ENCODE data around the gene AGTPBP1.
"Not testable (repeated sequence)": the region's sequence is repeated elsewhere in the genome, so short reads cannot be mapped to it uniquely, and the experiment has no call there.

Gene AGTPBP1, protein sequence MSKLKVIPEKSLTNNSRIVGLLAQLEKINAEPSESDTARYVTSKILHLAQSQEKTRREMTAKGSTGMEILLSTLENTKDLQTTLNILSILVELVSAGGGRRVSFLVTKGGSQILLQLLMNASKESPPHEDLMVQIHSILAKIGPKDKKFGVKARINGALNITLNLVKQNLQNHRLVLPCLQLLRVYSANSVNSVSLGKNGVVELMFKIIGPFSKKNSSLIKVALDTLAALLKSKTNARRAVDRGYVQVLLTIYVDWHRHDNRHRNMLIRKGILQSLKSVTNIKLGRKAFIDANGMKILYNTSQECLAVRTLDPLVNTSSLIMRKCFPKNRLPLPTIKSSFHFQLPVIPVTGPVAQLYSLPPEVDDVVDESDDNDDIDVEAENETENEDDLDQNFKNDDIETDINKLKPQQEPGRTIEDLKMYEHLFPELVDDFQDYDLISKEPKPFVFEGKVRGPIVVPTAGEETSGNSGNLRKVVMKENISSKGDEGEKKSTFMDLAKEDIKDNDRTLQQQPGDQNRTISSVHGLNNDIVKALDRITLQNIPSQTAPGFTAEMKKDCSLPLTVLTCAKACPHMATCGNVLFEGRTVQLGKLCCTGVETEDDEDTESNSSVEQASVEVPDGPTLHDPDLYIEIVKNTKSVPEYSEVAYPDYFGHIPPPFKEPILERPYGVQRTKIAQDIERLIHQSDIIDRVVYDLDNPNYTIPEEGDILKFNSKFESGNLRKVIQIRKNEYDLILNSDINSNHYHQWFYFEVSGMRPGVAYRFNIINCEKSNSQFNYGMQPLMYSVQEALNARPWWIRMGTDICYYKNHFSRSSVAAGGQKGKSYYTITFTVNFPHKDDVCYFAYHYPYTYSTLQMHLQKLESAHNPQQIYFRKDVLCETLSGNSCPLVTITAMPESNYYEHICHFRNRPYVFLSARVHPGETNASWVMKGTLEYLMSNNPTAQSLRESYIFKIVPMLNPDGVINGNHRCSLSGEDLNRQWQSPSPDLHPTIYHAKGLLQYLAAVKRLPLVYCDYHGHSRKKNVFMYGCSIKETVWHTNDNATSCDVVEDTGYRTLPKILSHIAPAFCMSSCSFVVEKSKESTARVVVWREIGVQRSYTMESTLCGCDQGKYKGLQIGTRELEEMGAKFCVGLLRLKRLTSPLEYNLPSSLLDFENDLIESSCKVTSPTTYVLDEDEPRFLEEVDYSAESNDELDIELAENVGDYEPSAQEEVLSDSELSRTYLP

DNA sequence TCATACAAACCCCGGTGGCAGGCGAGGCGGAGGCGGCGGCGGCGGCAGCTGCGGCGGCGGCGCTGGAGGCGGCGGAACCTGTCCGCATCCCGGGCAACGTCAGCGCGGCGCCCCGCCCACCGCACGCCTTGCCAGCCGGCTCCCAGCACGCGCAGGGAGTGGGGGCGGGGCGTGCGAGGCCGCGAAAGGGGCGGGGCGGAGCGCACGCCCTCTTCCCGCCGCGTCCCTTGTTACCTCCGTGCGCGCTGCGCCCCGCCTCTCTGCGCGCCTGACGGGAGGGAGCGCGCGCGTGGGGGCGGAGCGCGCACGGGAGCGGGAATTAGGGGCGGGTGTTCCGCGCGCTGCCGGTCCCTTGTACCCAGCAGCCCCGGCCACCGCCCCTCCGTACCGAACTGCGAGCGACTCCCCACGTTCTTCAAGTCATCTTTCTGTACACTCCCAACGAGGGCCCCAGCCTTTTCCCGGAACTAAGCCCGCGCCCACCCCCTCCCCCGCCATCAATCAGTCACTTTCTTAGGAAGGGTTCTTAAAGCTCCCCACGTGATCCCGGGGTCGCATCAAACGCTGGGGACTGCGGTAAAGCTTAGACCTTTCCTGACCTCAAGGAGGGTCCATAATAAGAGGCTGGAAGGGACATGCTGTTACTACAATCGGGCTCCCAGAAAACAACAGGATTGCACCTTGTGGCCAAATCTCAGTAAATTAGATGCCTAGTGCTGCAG, at the start of gene AGTPBP1:
Gene AGTPBP1 (minus strand): TSS at position 80 of the 722 bp plus-strand sequence. CDS start 29,421 bp downstream, outside the sequence.
- peak; percentile 96 to 97 for DNase-seq

DNA sequence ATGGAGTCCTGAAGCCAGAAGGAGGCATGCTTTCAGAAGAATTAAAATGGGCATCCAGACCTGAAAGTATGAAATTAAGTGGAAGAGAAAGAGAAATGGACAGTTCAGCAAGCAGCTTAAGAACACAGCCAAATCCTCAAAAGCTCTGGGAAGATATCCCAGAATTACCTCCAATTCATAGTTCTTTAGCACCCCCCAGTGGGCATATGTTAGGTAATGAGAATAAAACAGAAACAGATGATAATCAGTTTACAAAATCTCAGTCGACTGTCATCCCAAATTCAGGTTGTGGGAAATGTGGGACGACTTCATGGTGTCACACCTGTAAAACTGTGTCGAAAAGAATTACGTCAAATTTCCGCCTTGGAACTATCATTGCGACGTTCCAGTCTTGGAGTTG, 44.4 kb upstream of the AGTPBP1 start:
- not testable (repeated sequence) for DNase-seq

DNA sequence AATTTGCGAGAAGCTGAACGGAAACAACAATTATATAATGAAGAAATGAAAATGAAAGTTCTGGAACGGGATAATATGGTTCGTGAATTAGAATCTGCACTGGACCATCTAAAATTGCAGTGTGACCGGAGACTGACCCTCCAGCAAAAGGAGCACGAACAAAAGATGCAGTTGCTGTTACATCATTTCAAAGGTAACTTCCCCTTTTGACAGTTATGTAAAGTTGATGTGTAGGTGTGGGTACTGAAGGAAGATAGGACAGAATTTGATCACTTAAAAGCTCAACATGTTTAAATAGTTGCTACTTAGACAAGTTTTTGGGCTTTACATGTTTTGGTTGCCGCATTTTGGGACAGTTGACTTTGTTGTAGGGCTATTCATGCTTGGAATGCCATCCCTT, 32.1 kb upstream of the AGTPBP1 start:
- DNase-seq = not testable (repeated sequence)

DNA sequence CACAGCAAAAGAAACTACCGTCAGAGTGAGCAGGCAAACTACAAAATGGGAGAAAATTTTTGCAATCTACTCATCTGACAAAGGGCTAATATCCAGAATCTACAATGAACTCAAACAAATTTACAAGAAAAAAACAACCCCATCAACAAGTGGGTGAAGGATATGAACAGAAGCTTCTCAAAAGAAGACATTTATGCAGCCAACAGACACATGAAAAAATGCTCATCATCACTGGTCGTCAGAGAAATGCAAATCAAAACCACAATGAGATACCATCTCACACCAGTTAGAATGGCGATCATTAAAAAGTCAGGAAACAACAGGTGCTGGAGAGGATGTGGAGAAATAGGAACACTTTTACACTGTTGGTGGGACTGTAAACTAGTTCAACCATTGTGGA, 20.0 kb upstream of the AGTPBP1 start:
- not testable (repeated sequence) for DNase-seq

DNA sequence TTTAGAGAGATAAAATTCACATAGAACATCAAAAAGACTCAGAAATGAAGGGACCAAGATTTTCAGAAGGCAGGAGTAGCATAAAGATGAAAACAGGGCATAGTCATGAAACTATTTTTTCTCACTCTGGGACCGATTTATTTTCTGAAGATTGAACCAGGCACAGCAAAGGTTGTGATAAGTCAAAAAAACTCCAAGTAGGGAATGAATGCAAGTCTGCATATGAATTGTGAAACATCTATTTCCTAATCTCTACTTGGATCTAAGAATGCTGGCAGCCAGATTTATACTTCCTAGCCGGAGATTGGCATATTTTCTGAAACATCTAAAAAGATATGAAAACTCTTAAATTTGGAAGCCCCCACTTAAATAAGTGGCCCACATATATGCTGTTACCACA, 16.0 kb upstream of the AGTPBP1 start:
- DNase-seq = not testable (repeated sequence)

DNA sequence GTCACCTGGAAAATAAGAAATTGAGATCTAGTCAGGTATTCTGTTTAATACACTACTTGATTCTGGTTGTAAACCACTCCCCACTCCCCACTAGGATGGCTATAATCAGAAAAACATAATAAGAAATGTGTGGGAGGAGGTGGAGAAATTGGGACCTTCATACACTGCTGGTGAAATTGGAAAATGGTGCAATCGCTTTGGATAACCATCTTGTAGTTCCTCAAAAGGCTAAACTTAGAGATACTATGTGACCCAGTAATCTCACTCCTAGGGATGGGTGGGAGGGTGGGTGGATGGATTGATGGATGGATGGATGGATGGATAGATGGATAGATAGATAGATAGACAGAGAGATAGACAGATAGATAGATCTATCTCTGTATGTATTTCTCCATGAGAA, 14.5 kb upstream of the AGTPBP1 start:
- not testable (repeated sequence) for DNase-seq

DNA sequence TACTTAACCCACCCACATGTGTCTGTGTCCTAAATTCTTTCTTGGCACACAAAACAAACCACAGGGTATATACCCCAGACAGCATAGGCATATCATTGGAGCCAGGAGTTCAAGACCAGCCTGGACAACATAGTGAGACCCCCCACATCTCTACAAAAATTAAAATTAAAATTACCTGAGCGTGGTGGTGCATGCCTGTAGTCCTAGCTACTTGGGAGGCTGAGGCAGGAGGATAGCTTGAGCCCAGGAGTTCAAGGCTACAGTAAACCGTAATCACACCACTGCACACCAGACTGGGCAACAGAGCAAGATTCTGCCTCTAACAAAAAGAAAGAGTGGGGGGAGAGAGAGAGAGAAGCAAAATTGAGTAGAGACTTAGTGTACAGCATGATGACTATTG, 4.6 kb upstream of the AGTPBP1 start:
- DNase-seq = no peak

DNA sequence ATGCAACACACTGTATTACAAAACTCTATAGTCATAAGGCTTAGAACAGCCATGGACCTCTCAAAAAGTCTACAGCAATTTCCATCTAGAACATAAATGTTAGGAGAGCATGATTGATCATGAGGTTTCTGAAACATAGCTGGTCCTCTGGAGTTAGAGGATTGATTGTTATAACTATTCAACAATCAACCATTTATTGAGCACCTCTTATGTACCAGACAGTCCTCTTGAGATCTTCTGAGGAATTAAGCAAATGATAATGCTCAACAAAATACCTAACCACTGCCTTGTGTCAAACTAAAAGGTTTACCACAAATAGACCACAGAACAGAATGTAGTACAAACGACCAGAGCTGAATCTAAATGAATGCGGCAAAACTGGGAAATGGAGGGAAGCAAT, 3.4 kb upstream of the AGTPBP1 start:
- DNase-seq = no peak

DNA sequence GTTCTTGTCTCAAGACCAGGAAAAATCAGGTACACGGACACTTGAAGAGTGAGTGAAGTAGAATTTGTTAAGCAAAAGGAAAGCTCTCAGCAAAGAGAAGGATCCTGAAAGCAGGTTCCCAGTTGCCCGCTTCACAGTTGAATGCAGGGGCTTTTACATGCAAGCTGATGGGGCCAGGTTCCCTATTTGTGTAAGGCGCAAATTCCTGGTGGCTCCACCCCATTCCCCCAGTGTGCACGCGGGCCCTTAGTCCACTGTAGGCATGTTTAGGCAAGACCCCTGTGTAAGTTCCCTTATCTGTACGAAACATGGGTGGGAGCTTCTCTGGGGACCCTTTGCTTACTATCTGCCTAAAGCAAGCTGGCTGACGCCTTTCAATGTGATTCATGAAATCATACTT, 2.7 kb upstream of the AGTPBP1 start:
- no peak for DNase-seq

DNA sequence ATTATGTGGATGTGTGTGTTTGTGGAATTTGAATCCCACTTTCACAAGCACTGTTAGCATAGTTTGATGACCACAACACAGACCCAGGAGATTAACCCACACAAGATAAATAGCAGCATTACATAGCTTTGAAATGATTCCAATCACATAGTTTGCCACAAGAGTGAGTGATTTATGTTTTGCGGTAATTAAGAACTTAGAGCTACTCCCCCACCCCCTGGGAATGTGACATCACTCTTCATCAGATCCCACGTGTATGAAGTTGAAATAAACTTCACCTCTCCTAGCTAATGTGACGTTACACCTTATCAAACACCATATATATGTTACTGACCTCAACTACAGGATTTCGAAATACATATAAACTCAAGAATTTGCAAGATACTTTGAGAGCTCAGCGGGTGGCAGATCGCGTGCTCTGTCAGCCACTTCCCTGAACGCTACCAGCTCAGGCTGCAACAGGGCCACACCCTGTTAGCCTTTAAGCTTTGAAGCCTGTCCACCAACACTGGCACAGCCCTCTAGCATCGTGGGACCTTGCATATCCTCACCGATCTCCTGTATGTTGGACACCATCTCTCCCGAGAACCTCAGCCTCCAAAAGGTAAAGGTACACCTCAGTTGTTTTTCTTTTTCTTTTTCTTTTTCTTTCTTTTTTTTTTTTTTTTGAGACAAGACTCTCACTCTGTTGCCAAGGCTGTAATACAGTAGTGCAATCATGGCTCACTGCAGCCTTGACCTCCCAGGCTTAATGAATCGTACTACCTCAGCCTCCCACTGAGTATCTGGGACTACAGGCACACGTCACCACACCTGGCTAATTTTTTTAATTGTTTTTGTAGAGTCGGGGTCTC, 1.7 kb upstream of the AGTPBP1 start:
- peak; percentile 22 to 57 for DNase-seq

DNA sequence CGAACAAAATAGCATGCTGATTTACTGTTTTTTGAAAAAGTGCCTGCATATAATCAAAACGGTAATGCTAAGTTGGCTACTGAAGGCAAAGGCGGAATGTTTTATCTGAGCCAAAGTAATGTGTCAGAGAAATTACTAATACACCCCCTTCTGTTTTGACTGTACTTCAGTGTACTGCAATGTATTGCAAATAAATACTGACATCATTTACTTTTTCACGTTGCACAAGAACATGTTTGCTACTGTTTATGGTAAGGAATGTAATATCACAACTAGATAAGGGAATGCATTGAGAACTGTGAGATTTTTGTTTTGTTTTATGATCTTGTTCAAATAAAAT, 813 bp upstream of the AGTPBP1 start:
- no peak for DNase-seq

DNA sequence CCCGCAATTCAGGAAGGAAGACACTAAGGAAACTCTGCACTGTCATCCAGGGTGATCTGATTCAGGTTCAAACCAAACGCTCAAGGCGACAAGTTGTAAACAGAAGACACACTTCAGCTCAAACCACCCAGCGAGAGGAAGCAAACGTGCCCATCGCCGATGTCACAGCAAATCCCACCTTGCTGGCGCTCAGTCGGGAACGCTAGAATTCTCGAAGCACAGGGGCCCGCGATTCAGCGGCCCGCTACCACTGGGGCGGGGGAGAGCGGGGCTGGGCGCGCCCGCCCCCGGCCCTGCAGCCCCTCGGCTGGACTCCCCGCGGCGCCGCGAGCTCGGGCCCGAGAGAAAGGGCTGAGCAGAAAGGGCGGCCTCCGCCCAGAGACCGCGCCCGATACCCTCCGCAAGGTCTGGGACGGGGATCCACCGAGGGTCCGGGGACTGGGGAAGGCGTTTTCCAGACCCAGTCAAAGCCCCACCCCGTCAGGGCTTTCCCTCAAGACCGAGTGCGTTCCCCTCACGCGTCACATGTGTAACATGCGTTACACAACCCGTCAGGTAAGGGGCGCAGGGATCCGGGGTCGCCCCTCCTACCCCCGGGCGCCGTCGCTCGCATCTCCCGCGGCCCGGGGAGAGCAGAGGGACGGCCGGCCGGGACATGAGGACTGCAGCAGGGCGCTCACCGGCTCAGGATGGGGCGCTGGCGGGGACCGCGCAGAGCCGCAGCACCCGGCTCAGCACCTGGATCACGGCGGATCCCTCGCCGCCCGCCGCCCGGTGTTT, 469 bp downstream of the AGTPBP1 start:
- DNase-seq = peak; percentile 72 to 77

DNA sequence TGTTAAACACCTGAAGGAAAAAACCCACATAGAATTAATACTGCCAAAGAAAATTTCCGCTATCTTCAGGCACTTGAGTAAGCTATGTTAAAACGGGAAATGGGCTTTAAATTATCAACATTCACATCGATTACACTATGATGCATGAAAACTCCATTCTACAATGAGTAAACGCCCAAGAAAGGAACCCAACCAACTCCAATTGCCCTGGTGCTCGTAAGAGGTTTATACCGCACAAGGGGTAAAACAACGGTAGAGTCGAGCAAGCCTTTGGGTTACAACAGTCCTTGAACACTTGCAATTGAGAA, 1.0 kb downstream of the AGTPBP1 start:
- DNase-seq = no peak

DNA sequence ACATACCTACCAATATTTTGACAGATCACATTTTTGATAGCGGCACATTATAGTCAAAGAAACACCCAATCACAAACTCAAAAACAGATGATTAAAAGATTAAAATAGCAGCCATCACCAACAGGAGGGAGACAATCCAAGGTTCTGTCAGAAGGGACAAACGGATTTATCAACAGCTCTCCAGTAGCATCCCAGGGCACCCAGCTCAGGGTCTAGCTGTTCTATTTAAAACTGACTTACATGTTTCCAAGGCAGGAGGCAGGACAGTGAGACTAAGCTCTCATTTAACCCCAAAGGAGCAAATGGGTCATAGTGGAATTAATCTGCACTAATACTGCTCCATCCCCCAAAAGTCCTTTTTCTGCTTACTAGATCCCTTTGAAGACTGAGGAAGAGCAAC, 3.2 kb downstream of the AGTPBP1 start:
- DNase-seq = no peak

DNA sequence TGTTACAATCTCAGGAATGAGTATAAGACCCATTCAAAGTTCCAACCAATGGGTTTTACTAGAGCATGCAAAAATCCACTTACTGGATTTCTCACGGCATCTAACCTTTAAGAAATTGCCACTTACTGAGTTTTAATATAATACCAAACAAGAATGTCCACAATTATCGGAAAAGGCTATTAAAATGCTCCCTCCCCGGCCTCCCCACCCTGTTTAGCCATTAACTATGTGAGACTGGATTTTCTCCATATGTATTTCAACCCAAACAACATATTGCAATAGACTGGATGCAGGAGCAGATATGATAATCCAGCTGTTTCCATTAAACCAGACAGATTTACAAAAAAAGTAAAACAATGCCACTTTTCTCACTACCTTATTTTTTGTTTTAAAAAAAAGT, 4.1 kb downstream of the AGTPBP1 start:
- DNase-seq = no peak

DNA sequence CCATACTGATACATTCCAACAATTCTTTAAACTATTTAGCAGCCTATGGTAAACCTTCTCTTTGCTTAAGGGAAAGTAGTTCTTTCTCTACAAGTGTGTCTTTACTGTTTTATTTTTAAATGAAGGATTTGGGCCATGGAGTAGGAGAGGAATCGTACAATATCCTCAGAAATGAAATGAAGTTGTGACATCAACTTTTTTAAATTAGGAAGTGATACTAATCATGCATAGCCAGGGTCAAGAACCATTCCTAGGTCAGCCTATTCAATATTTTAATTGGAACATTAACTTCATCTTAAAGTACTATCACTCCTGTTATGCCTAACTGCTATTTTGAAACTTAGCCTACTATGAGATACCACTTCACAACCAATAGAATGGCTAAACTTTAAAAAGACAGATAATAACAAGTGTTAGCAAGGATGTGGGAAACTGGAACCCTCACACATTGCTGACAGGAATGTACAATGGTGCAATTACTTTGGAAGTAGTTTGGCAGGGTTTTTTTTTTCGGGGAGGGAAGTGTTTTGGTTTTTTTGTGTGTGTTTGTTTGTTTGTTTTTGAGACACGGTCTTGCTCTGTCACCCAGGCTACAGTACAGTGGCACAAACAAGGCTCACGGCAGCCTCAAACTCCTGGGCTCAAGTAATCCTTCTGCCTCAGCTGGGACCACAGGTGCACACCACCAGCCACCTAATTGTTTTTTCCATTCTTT, 10.7 kb downstream of the AGTPBP1 start:
- DNase-seq = no peak

DNA sequence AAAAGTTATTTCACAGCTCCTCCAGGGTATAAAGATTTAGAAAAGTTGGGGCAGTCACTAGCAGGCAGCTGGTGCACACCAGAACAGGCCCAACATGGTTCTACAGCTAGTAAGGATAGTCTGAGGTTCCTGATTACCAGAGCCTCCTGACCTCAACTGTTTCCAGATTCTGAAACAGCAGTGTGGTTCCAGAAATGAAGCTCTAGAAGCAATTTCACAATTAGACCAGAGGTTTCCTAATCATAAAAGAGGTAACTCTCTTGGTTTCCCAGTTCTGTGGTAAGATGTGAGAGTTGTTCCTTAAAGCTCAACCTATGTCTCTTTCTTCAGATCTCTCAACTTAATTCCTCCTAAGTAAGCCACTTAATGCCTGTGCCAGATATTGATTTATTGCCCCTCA, 11.9 kb downstream of the AGTPBP1 start:
- DNase-seq = no peak

DNA sequence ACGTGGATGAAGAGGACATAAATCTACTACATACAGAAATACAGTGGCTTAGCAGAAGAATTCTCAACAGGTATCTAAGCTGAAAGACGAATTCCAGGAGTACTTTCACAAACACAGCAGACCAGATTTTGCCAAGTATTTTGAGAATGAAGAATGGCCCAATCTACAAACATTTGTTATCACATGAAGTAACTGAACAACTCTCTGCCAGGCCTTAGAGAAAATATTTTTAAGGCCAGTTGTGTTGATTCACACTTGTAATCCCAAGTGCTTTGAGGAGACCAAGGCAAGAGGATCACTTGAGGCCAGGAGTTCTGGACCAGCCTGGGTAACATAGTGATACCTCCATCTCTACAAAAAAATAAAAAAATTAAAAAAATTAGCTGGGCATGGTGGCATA, 14.3 kb downstream of the AGTPBP1 start:
- no peak for DNase-seq

DNA sequence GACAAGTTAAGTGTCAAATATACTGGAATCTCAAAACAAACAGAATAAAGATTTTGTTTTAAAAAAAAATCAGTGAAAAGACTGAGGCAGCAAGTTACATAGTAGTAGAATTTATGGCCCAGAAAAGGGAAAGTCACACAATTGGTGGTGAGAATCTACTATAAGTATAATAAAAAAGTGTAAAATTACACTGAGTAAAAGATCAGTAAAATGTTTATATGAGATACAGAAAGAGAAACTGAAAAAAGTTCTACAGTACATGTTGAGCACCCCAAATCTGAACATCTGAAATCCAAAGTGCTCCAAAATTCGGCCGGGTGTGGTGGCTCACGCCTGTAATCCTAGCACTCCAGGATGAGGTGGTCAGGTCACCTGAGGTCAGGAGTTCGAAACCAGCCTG, 15.0 kb downstream of the AGTPBP1 start:
- DNase-seq = no peak

DNA sequence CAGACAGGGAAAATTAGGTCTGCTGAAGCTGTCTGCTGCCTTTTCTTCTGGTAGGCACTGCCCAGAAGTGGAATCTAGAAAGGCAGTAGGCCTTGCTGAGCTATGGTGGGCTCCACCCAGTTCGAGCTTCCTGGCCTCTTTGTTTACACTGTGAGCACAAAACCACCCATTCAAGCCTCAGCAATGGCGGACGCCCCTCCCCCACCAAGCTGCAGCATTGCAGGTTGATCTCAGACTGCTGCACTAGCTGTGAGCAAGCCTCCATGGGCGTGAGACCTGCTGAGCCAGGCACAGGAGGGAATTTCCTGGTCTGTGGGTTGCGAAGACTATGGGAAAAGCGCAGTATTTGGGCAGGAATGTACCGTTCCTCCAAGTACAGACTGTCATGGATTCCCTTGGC, 18.5 kb downstream of the AGTPBP1 start:
- DNase-seq = peak; percentile 60 to 64
